ENCODE results near the gene RIPOR3.
"Not testable (repeated sequence)": the region's sequence is repeated elsewhere in the genome, so short reads cannot be mapped to it uniquely, and the experiment has no call there.

RIPOR3 gene

DNA sequence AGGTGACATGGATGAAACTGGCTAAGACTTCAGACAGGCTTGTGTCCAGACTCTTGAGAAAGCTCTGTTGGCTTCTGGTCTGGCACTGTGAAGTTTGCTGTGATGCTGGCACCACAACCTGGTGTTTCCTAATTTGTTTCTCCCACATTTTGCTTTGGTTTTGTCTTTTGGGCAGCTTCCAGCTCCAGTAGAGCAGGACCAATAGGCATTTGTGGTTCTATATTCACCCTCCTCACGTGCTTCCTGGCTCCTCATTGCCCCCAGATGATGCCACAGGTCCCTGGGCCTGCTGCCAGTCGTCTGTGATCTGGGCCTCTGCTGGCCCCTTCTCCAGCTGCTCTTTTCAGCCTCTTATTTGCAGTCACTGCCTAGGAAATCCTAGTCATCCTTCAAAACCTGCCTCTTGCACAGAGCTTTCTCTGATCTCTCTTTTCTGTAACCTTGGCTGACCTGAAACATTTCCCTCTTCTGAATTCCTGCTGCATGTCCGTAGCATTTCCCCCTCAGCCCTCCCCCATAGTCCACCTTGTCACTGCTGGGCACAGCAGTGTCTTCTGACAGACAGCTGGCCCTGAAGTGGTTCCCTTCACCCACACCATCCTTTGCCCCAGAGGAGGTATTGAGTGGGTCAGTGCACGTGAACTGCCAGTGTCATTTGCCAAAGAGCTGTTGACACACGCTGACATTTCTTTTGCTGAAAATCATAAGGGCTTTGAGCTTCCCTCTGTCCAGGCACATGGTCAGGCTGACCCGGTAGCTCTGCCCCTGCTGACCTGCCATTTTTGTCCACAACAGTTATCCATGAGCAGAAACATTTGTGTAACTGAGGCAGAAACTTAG, 118.2 kb downstream of the RIPOR3 start:
- DNase-seq (ENCODE audit: low read depth in 2 of 2): no peak

- DNase-seq (ENCODE audit: low read depth in 2 of 2): no peak
Measured at GRCh38 chr20:50571466-50571865, 119.9 kb downstream of the RIPOR3 start.

- no peak for DNase-seq (ENCODE audit: low read depth in 2 of 2)
Measured at GRCh38 chr20:50569864-50570836, 121.2 kb downstream of the RIPOR3 start.

- DNase-seq (ENCODE audit: low read depth in 2 of 2): not testable (repeated sequence)
Measured at GRCh38 chr20:50569487-50569863, 121.9 kb downstream of the RIPOR3 start.

GRCh38 chr20:50568549-50568942, 122.8 kb downstream of the RIPOR3 start:
- DNase-seq (ENCODE audit: low read depth in 2 of 2): no peak

DNA sequence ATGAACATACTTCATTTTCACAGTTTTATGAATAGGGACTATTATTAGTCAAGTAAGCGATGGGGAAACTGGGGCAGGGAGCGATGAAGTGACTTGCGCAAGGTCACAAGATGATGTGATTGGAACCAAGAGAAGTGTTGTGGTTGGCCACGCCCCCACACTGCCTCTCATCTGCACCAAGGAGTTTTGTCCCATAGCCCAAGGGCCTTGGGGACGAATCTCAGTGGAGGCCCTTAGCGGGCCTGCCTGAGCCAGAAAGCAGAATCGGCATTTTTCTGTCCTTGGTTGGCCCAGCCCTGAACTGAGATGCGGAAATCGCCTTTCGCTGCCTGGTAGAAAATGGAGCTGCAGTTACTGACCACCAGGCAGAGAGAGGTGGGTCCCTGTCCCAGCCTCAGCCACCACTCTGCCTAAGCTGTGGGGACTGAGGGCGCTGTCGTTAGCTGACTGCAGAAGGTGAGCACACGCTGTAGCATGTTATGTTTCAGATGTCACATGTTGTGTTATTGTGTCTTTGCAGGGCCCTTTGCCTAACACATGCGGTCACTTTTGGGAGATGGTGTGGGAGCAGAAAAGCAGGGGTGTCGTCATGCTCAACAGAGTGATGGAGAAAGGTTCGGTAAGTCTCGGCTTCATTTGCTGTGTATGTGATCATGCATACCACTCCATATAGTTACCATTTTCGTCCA, 123.3 kb downstream of the RIPOR3 start:
- DNase-seq (ENCODE audit: low read depth in 2 of 2): no peak

- DNase-seq (ENCODE audit: low read depth in 2 of 2): no peak
Measured at GRCh38 chr20:50565871-50566270, 125.5 kb downstream of the RIPOR3 start.

- no peak for DNase-seq (ENCODE audit: low read depth in 2 of 2)
Measured at GRCh38 chr20:50565383-50565782, 126.0 kb downstream of the RIPOR3 start.

GRCh38 chr20:50563133-50563944, 128.0 kb downstream of the RIPOR3 start:
- no peak for DNase-seq (ENCODE audit: low read depth in 2 of 2)

GRCh38 chr20:50562262-50562701, 129.1 kb downstream of the RIPOR3 start:
- no peak for DNase-seq (ENCODE audit: low read depth in 2 of 2)

DNA sequence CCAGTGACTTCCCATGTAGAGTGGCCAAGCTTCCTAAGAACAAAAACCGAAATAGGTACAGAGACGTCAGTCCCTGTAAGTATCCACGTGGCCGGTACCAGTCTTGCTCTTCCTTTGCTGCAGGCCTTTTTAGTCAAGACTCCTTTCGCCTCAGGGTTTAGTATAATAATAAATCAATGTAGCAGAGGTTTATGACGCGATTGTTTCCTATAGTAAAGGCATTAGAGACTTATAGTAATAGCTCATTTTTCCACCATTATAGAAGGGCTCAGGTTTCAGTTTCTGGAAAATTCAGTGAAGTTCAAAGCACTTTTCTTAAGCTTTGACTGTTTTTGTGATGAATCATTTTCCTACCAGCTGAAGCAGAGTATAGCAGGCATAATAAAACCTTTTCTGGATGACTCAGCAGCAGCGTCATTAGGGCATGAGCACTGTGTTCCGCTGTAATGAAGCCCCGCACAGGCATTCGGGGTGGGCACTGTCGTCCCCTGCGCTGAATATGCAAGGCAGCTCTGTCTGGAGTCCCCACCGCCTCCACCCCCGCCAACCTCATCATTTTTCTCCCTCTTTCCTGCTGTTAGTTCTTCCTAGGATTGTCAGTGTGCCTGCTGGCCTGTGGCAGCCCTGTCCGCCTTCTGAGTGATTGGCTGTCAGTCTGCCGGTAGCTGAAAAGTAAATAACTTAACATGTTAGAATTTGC, 129.8 kb downstream of the RIPOR3 start:
- no peak for DNase-seq (ENCODE audit: low read depth in 2 of 2)

- DNase-seq (ENCODE audit: low read depth in 2 of 2): no peak
Measured at GRCh38 chr20:50560867-50561266, 130.5 kb downstream of the RIPOR3 start.

- no peak for DNase-seq (ENCODE audit: low read depth in 2 of 2)
Measured at GRCh38 chr20:50559856-50560638, 131.3 kb downstream of the RIPOR3 start.

DNA sequence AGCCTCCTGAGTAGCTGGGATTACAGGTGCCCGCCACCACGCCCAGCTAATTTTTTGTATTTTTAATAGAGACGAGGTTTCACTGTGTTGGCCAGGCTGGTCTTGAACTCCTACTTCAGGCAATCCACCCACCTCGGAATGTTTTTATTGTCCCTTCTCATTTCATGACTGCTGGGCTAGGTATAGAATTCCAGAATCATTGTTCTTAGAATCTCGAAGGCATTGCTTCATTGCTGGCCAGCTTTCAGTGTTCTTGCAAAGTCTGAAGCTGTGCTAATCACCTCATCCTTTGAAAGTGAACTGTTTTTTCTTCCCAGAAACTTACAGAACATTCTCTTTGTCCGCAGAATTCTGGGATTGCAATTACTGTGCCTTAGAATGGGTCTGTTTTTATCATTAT, 132.2 kb downstream of the RIPOR3 start:
- DNase-seq (ENCODE audit: low read depth in 2 of 2): no peak

DNA sequence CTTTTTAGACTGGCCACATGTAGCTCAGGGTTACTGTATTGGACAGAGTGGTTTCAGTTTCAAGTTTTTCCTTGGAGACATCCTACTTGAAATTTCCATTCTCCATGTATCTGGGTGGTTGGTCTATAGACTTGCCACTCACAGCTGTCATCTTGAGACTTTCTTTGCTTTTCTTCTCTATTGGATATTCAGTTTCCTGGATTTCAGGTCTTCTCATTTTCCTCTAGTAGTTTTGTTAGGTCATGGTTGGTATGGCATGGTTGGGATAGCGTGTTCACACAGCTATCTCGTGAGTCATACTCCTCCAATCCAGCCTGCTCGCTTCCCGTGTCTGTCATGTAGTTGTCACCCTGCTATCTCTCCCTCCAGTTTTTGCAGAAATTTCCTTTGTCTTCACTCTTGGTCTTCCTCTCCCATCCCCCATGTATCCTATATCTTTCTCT, 132.8 kb downstream of the RIPOR3 start:
- DNase-seq (ENCODE audit: low read depth in 2 of 2): no peak

DNA sequence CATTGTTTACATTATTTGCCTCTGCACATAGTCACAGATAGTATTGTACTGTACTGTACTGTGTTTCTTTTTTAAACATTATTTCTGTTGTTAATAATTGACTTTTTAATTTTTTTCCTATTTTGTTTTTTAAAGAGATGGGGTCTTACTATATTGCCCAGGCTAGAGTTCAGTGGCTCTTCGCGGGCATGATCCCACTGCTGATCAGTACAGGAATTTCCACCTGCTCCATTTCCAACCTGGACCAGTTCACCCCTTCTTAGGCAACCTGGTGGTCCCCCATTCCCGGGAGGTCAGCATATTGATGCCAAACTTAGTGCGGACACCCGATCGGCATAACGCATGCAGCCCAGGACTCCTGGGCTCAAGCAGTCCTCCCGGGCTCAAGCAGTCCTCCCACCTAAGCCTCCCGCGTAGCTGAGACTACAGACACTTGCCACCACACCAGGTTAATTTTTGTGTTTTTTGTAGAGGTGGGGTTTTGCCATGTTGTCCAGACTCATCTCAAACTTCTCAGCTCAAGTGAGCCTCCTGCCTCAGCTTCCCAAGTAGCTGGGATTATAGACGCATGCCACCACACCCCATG, 133.7 kb downstream of the RIPOR3 start:
- no peak for DNase-seq (ENCODE audit: low read depth in 2 of 2)

- no peak for DNase-seq (ENCODE audit: low read depth in 2 of 2)
Measured at GRCh38 chr20:50555662-50556061, 135.7 kb downstream of the RIPOR3 start.

GRCh38 chr20:50554694-50555579, 136.4 kb downstream of the RIPOR3 start:
- DNase-seq (ENCODE audit: low read depth in 2 of 2): no peak
